Dermis blood vessel endothelial cell (primary cell): ENCODE measurements around the gene MLF1. TPM values are rescaled to one million over a fixed set of nuclear protein-coding genes. Genes with fewer than 3 reads are reported as not detected.

Source experiments
- DNase-seq: peaks from one replicate; pipeline ENCODE4 v3.0.0; 2010
- total RNA-seq: library from RNA; depleted of rRNA; stranded (reverse); fragments of >200 nt; gene quantifications from 2 replicates; pipeline ENCODE4 v1.2.3, GENCODE V29; 2014

The MLF1 gene
- total RNA-seq, 1 donor from 2014 or later: 7.1 TPM

DNA sequence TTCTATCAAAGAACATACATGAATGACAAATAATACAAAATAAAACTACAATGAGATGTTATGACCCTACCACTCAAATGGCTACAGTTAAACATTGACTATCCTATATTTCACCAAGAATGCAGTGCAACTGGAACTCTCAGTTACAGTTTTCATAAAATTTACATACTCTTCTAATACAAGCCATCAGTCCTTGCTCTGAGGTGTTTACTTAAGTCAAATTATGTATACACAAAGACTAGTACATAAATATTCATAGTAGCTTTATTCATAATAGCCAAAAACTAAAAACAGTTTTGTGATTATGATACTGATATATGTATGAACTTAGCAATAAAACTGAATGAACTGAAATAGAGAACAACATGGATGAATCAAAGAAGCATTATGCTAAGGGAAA, 19.2 kb downstream of the MLF1 start:
- no peak for DNase-seq

DNA sequence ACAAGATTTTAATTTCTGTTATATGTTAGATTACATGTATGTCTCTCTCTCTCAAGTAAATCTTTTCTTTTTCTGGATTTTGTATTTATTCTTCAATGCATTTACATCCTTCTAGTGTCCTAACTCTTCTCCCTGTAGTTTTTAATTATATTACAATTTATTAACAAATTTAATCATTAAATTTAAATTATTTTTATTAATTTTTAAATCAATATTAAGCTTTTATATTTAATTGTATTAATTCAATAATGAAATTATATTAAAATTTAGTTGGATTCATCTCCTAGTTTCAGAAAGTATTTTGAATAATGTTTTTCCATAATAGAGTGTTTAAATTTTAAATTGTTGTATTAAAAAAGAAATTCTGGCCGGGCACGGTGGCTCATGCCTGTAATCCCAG, 29.8 kb downstream of the MLF1 start:
- no peak for DNase-seq

DNA sequence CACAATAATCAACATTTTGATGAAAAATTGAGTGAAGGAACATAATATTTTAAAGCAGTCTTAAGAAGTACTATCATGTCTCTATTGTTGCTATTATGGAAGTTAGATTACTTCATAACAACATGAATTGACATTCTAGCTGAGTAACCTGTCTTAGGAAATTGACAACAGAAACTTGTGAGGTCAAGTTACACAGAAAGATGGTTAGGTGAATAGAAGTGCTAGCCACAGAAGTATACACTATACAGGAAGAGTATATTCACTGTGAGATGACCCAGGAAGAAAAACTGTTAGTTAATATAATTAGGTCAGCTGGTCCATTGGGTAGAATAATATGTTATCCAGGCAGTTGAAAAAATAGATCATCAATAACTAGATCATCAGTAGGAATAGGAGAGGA, 31.2 kb downstream of the MLF1 start:
- no peak for DNase-seq

DNA sequence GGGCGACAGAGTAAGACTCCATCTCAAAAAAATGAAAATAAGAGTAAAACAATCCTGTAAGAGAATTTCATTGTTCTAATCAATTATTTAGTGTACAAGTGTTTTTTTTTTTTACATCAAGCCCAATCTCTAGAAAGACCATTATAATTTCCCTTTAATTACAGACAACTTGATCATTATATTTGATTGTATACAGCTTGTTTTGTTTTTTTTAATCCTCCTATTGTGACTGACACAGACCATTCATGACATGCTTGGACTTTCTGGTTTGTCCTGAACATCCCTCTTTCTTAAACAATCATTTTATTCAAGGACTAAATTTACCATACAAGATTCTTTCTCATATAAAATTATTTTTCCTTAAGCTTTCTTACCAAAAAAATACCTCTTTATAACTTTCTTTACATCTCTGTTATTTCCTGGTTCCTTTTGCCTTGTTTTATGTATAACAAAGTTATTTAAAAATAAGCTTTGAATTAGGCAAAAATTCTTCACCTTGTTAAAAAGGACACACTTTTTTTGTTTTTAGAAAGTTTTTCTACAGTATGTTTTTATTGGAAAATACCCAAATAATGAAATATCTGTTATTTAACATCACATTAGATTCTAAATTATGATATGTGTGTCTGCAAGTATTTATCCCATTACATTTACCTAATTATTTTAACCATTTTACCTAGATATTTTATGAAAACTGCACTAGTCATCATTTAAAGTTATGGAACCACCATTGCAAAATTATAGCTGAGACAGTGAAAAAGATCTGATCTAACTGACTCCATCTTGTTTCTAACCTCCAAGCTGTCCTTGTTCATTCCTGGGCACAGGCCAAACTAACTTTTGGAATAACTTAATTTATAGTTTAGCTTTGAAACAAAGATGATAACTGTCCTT, 47.2 kb downstream of the MLF1 start:
- no peak for DNase-seq

GRCh38 chr3:158625881-158626280, 54.9 kb downstream of the MLF1 start:
- no peak for DNase-seq

GRCh38 chr3:158631981-158632380, 61.0 kb downstream of the MLF1 start:
- DNase-seq: no peak

- no peak for DNase-seq
These were observed 69.7 kb downstream of the MLF1 start for GRCh38 chr3:158640646-158641045.

- DNase-seq: no peak
These were observed 71.0 kb downstream of the MLF1 start for GRCh38 chr3:158642005-158642404.

- no peak for DNase-seq
These were observed 71.6 kb downstream of the MLF1 start for GRCh38 chr3:158642474-158643210.

GRCh38 chr3:158644345-158644908, 73.4 kb downstream of the MLF1 start, which contains the start of gene GFM1:
GFM1 (plus strand) TSS chr3:158644527; CDS start chr3:158644635, 108 bp downstream.
- DNase-seq: peak; percentile 97

- DNase-seq: peak; percentile 95
These were observed 78.8 kb downstream of the MLF1 start for GRCh38 chr3:158649791-158650190.

GRCh38 chr3:158651192-158651591, 80.2 kb downstream of the MLF1 start:
- DNase-seq: no peak

DNA sequence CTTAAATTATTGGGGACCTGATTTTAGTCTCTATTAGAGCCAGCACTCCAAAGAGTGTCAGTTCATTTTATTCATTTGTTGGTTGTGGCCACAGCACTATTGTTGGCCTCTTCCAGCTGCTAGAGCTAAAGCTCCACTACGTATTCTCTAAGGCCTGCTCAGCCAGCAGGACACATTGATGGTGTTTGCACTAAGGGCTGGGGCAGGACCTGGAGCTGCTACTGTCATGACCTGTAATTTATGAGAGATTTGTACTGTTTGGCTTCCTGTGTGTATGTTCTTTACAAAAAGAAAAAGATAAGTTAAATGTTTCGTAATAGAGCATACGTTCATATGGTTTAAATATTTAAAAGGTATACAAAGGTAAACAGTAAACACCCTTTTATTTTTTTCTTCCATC, 81.5 kb downstream of the MLF1 start:
- DNase-seq: no peak

Other genes with a start within 250 kb of the MLF1 start
- gene GFM1, start 73.3 kb downstream of the MLF1 start, total RNA-seq: 117 and 143 TPM in 2 replicates
- gene LXN, start 101.5 kb downstream of the MLF1 start, total RNA-seq: 82.5 and 93.8 TPM in 2 replicates
- 1.3 and 6.0 TPM in 2 replicates for gene RARRES1, start 161.3 kb downstream of the MLF1 start, total RNA-seq
- gene MFSD1, start 230.9 kb downstream of the MLF1 start, total RNA-seq: 82.0 and 101 TPM in 2 replicates